Measurements from ENCODE around the gene AIG1.

DNA sequence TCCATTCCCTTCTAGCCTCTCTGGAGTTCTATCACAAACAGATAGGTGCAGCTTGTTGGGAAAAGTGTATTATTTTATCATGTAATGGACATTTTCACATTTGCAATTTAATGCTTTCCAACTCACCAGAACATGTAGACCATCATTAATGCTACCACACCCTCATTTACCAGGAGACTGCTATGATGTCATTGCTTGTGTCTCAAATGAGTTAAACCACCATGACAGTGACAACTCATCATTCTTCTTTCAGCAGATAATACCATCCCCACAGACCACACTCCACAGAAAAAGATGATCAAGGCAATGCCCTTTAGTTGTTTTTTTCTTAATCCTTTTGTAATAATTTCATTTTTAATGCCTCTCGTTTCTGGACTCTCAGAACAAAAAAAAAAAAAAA, 168.7 kb downstream of the AIG1 start:
- TF ChIP-seq, protein P1, sequence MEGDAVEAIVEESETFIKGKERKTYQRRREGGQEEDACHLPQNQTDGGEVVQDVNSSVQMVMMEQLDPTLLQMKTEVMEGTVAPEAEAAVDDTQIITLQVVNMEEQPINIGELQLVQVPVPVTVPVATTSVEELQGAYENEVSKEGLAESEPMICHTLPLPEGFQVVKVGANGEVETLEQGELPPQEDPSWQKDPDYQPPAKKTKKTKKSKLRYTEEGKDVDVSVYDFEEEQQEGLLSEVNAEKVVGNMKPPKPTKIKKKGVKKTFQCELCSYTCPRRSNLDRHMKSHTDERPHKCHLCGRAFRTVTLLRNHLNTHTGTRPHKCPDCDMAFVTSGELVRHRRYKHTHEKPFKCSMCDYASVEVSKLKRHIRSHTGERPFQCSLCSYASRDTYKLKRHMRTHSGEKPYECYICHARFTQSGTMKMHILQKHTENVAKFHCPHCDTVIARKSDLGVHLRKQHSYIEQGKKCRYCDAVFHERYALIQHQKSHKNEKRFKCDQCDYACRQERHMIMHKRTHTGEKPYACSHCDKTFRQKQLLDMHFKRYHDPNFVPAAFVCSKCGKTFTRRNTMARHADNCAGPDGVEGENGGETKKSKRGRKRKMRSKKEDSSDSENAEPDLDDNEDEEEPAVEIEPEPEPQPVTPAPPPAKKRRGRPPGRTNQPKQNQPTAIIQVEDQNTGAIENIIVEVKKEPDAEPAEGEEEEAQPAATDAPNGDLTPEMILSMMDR (conservative IDR thresholded peaks at IDR 0.05 in 1 of 2, IDR thresholded peaks at IDR 0.05 in 1 of 2; ENCODE audit: low read depth in 1 of 2, low read length in 2 of 2): no peak
- no peak for TF ChIP-seq EZH2 (IDR thresholded peaks at IDR 0.05; ENCODE audit: low read length, missing control alignments)
